ENCODE data around the gene CD177. TPM values are rescaled to one million over a fixed set of nuclear protein-coding genes. Genes with fewer than 3 reads are reported as not detected.
"Not testable (repeated sequence)": the region's sequence is repeated elsewhere in the genome, so short reads cannot be mapped to it uniquely, and the experiment has no call there.

The CD177 gene, protein sequence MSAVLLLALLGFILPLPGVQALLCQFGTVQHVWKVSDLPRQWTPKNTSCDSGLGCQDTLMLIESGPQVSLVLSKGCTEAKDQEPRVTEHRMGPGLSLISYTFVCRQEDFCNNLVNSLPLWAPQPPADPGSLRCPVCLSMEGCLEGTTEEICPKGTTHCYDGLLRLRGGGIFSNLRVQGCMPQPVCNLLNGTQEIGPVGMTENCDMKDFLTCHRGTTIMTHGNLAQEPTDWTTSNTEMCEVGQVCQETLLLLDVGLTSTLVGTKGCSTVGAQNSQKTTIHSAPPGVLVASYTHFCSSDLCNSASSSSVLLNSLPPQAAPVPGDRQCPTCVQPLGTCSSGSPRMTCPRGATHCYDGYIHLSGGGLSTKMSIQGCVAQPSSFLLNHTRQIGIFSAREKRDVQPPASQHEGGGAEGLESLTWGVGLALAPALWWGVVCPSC
- total RNA-seq: not detected in 2 replicates

DNA sequence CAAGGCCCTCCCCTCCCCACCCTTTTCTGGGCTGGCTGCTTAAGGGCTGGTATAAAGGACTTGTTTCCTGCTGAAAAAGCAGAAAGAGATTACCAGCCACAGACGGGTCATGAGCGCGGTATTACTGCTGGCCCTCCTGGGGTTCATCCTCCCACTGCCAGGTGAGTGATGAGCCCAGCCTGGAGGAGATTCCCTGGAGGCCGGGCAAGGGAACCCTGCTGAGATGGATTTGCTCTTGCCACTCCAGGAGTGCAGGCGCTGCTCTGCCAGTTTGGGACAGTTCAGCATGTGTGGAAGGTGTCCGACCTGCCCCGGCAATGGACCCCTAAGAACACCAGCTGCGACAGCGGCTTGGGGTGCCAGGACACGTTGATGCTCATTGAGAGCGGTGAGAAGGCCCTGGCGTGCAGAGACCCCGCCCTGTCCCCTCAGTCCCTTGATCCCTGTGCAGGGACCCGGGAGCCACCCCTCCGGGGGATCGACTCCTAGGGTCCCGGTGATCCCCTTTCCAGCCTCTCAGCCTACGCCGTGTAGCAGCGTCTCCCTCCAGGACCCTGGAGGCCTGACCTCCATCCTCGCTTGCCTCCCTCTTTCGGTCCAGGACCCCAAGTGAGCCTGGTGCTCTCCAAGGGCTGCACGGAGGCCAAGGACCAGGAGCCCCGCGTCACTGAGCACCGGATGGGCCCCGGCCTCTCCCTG, at the start of gene CD177:
TSS of gene CD177 (plus strand) at position 81 of the 699 bp plus-strand sequence. CDS start at position 110, 29 bp downstream.
- DNase-seq (ENCODE audit: low read depth, low spot score): no peak

DNA sequence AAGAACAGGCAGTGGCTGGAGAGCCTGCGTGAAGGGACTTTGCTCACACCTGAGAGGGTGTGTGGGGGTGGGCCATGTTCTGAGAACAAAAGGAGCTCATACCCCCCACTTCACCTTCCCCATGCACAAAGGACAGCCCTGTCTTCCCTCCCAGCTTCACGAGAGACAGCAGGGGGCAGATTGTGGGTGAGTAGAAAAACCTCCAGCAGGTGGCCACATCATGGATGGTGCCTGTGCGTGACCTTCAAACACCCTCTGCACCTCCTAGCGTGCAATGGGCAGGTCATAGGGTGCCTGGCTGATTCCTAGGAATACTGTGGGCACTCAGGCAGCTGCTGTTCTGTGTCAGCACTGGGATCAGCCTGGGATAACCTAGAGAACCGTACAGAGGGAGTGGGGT, 47.8 kb upstream of the CD177 start:
- no peak for DNase-seq (ENCODE audit: low read depth, low spot score)

DNA sequence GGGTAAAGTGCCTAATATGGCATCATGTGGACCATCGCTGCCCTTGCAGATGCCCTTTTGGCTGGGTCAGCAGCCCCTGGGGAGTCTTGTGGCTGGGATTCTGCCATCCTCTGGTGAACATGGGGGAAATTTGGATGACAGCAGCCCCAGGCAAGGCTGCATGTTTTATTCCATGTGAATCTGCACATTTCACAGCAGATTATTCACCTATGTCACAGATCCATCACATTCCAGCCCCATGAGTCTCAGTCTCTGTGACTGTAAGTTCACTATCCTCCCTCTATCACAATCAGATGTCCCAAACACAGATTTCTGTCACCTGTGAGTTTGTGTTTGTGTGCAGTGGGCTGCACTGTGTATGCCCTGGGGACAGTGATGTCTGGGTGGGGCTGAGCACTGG, 47.4 kb upstream of the CD177 start:
- no peak for DNase-seq (ENCODE audit: low read depth, low spot score)

DNA sequence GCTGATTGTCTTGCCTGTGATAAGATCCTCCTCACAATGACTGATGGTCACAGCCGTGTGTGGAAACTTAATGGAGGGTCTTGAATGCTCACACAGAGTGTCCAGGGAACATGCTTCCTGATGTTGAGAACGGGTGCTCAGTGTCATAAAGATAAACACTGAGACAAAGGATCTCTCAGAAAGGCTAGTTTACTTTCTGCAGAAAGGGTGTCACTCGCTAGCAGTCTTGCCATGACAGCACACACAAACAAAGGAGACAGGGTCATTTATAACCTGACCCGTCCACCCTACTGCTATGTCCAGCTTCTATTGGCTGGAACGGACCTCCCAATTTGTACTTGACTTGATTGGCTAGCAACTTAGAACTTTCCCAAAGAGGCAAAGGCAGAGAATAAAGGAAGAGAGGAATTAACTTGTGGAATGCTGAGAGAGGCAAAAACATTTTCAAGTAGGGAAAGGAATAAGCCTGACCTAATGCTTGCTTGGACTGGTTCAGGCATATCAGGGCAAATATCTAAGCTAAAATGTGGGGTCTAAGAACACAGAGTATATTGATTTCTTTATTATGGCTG, 45.2 kb upstream of the CD177 start:
- DNase-seq (ENCODE audit: low read depth, low spot score): no peak

DNA sequence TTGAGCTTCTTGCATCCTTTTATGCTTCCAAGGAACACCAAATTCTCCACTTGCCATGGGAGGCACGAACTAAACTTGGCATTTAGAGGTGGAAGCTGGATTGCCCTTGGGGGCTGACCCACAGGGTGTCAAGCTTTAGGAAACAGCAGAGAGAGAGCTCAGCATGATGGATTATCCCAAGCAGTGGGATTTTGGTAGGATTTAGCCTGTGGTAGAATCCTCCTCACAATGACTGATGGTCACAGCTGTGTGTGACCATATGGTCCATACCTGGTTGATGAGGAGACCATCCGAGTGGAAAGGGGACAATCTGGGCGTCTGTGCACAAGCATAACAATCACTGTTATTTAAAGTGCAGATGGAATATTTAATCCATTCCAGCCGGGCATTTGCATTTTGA, 44.0 kb upstream of the CD177 start:
- DNase-seq (ENCODE audit: low read depth, low spot score): no peak

DNA sequence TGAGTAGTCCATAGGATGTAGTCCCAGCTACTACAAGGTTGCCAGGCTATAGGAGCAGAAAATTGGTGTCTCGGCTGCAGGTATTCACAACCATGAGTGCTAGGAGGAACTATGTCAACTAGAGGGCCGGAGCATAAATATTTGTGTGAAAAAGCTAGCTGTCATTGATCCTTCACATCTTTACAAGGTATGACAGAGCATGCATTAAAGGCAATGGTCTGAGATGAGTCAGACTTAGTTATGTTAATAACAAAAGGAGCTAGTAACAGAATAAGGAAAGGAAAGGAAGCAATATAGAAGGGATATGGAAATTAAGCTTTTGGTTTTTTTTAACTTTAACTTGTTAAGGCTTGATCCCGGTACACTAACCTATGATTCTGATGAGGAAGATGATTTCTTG, 43.3 kb upstream of the CD177 start:
- no peak for DNase-seq (ENCODE audit: low read depth, low spot score)

GRCh38 chr19:43311256-43311655, 42.2 kb upstream of the CD177 start:
- no peak for DNase-seq (ENCODE audit: low read depth, low spot score)

GRCh38 chr19:43311706-43312105, 41.8 kb upstream of the CD177 start:
- DNase-seq (ENCODE audit: low read depth, low spot score): no peak

DNA sequence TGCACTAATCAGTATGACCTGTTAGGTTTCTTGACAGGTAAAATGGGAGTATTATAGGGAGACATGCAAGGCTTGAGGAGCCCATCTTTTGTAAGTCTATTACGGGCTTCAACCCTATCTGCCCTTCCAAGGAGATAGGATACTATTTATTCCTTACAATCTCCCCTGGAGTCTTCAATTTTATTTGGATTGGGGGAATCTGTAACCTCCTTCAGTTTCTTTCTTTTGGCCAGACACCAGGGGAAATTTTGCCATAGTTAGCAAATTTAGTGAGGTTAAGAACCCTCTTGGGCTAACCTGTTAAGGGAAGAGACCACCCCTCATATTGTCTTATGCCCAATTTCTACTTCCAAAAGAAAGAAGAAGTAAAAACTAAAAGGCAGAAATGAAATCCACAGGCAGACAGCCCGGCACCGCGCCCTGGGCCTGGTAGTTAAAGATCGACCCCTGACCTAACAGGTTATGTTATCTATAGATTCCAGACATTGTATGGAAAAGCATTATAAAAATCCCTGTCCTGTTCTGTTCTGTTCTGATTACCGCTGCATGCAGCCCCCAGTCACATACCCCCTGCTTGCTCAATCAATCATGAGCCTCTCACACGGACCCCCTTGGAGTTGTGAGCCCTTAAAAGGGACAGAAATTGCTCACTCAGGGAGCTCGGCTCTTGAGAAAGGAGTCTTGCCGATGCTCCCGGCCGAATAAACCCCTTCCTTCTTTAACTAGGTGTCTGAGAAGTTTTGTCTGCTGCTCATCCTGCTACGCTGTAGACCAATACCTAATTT, 39.6 kb upstream of the CD177 start:
- no peak for DNase-seq (ENCODE audit: low read depth, low spot score)

DNA sequence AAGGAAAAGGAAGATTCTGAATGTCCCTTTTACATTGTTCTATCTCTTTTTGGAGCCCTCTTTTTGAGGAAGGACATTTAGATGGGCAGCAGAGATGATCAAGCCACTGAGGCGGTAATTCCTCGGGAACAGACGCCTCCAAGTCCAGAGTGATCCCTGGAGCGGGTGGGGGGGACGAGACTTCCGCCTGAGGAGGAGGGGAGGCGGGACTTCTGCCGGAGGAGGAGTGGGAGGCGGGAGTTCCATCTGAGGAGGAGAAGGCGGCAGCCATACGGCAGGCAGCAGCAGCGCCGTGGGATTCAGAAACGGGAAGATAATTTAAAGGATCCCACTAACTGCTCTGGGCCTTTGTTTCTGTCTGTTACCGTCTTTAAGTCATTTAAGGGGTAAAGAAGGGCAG, 37.6 kb upstream of the CD177 start:
- DNase-seq (ENCODE audit: low read depth, low spot score): no peak

- no peak for DNase-seq (ENCODE audit: low read depth, low spot score)
These were observed 36.7 kb upstream of the CD177 start for GRCh38 chr19:43316591-43317319.

DNA sequence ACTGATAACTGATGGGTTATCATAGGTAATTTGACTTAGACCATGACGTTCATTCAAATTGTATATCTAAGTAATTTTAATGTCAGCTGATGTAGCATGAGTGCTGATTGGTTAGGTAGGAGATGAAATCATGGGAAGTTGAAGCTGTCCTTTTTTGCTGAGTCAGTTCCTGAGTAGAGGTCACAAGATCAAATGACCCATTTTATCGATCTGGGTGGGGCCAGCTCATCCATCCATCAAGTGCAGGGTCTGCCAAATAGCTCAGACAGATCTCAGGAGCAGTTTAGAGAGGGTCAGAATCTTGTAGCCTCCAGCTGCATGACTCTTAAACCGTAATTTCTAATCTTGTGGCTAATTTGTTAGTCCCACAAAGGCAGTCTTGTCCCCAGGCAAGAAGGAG, 35.3 kb upstream of the CD177 start:
- DNase-seq (ENCODE audit: low read depth, low spot score): no peak

DNA sequence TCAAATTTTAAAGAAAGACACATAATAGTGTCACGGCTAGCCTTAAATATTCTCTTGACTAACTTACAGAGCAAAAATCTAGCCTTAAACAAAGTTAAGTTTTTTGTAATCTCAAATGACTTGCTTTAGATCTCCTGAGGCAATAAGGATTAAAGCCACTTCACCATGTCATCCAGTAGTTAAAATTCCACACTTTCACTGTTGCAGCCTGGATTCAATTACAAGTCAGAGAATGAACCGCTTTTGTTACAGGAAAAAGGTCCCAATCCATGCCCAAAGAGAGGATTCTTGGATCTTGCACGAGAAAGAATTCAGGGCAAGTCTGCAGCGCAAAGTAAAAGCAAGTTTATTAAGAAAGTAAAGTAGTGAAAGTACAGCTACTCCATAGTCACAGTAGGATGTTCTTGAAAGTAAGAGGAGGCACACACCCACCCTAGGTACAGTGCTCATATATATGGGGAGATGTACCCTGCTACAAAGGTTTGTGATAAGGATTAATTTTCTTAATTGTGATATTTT, 34.6 kb upstream of the CD177 start:
- DNase-seq (ENCODE audit: low read depth, low spot score): no peak

GRCh38 chr19:43320546-43320945, 32.9 kb upstream of the CD177 start:
- DNase-seq (ENCODE audit: low read depth, low spot score): no peak

GRCh38 chr19:43326761-43327160, 26.7 kb upstream of the CD177 start:
- DNase-seq (ENCODE audit: low read depth, low spot score): not testable (repeated sequence)

GRCh38 chr19:43328561-43328960, 24.9 kb upstream of the CD177 start:
- DNase-seq (ENCODE audit: low read depth, low spot score): not testable (repeated sequence)

DNA sequence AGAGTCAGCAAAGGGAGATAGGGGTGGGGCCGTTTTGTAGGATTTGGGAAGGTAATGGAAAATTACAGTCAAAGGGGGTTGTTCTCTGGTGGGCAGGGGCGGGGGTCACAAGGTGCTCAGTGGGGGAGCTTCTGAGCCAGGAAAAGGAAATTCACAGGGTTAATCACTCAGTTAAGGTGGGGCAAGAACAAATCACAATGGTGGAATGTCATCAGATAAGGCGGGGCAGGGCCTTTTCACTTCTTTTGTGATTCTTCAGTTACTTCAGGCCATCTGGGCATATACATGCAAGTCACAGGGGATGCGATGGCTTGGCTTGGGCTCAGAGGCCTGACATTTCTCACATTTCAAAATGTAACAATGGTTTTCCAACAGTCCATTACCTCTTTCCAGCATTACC, 24.4 kb upstream of the CD177 start:
- DNase-seq (ENCODE audit: low read depth, low spot score): not testable (repeated sequence)

GRCh38 chr19:43329989-43330388, 23.5 kb upstream of the CD177 start:
- no peak for DNase-seq (ENCODE audit: low read depth, low spot score)

GRCh38 chr19:43330726-43331434, 22.6 kb upstream of the CD177 start:
- DNase-seq (ENCODE audit: low read depth, low spot score): no peak

GRCh38 chr19:43331435-43332010, 22.0 kb upstream of the CD177 start:
- DNase-seq (ENCODE audit: low read depth, low spot score): no peak
